HG03354 (cell line): ENCODE results near the gene NABP1.
A peak's percentile ranks its signal among the peaks of the same experiment; 100 is the strongest.

Experiments
- ATAC-seq: cut with Tn5 transposase; IDR thresholded peaks from one replicate; pipeline ENCODE4 v1.9.1; 2021; ENCODE audit warnings: mild to moderate bottlenecking; ENCODE audit not compliant: unreplicated experiment, poor library complexity, severe bottlenecking

The NABP1 gene

GRCh38 chr2:191701696-191702095, 23.8 kb downstream of the NABP1 start:
- ATAC-seq = no peak

- ATAC-seq = no peak
Measured at GRCh38 chr2:191703079-191703725, 25.3 kb downstream of the NABP1 start.

GRCh38 chr2:191705084-191705483, 27.1 kb downstream of the NABP1 start:
- ATAC-seq = no peak

- no peak for ATAC-seq
Measured at GRCh38 chr2:191705701-191706100, 27.8 kb downstream of the NABP1 start.

- ATAC-seq = no peak
Measured at GRCh38 chr2:191706791-191707190, 28.9 kb downstream of the NABP1 start.

- no peak for ATAC-seq
Measured at GRCh38 chr2:191707542-191707941, 29.6 kb downstream of the NABP1 start.

GRCh38 chr2:191710411-191710900, 32.5 kb downstream of the NABP1 start:
- ATAC-seq = no peak

- no peak for ATAC-seq
Measured at GRCh38 chr2:191711621-191712020, 33.7 kb downstream of the NABP1 start.

GRCh38 chr2:191713837-191714236, 35.9 kb downstream of the NABP1 start:
- ATAC-seq = no peak

- ATAC-seq = no peak
Measured at GRCh38 chr2:191714925-191715324, 37.0 kb downstream of the NABP1 start.

- no peak for ATAC-seq
Measured at GRCh38 chr2:191715471-191715870, 37.5 kb downstream of the NABP1 start.

- ATAC-seq = no peak
Measured at GRCh38 chr2:191719261-191719660, 41.3 kb downstream of the NABP1 start.

- no peak for ATAC-seq
Measured at GRCh38 chr2:191719938-191720337, 42.0 kb downstream of the NABP1 start.

GRCh38 chr2:191721331-191721730, 43.4 kb downstream of the NABP1 start:
- ATAC-seq = no peak

GRCh38 chr2:191724015-191724414, 46.1 kb downstream of the NABP1 start:
- ATAC-seq = peak; percentile 76

- no peak for ATAC-seq
Measured at GRCh38 chr2:191728750-191729624, 51.1 kb downstream of the NABP1 start.

GRCh38 chr2:191730263-191730662, 52.3 kb downstream of the NABP1 start:
- no peak for ATAC-seq
